Measurements from ENCODE around the gene HS3ST6. TPM values are rescaled to one million over a fixed set of nuclear protein-coding genes. Genes with fewer than 3 reads are reported as not detected.

Gene HS3ST6
- total and polyA plus RNA-seq, 9 of the 15 experiments (the other 6 are each of a cell fraction or from before 2014, with no cell fraction given) = not detected

- TF ChIP-seq KAT7 (CRISPR knock-in tag; IDR thresholded peaks at IDR 0.05; ENCODE audit: borderline replicate concordance) (peak; percentile 42), BHLHE40 (IDR thresholded peaks at IDR 0.05; ENCODE audit: low read length) (peak; percentile 84), NCOR1 (IDR thresholded peaks at IDR 0.05) (peak; percentile 68), NONO (IDR thresholded peaks at IDR 0.05; ENCODE audit: low read depth in 2 of 2, low read length in 1 of 2) (peak; percentile 81 to 98; a peak in 3 of 4 replicates), RB1 (IDR thresholded peaks at IDR 0.05; ENCODE audit: low read depth) (peak; percentile 83), NCOA2 (IDR thresholded peaks at IDR 0.05; ENCODE audit: partially characterized antibody in 2 of 2) (no peak), PML (IDR thresholded peaks at IDR 0.05; ENCODE audit: low read length) (peak; percentile 96), MXI1 (IDR thresholded peaks at IDR 0.05; ENCODE audit: low read depth, low read length) (peak; percentile 72; the same call in 1 of the 2 replicates), GTF2F1 (IDR thresholded peaks at IDR 0.05; ENCODE audit: low read depth, low read length) (peak; percentile 97), BCOR (IDR thresholded peaks at IDR 0.05) (peak; percentile 36; the same call in 1 of the 2 replicates), PYGO2 (tag; IDR thresholded peaks at IDR 0.05) (no peak), POLR2B (IDR thresholded peaks at IDR 0.05; ENCODE audit: low read depth, partially characterized antibody) (peak; percentile 100), CREM (IDR thresholded peaks at IDR 0.05; ENCODE audit: low read depth) (peak; percentile 99), NRF1 (conservative IDR thresholded peaks at IDR 0.05 in 1 of 2, IDR thresholded peaks at IDR 0.05 in 1 of 2) (peak; percentile 46 to 49; a peak in 3 of 4 replicates), ZNF224 (CRISPR knock-in tag; IDR thresholded peaks at IDR 0.05) (no peak), RBM14 (IDR thresholded peaks at IDR 0.05; ENCODE audit: borderline replicate concordance, insufficient read depth, low read depth, low read length) (peak; percentile 96; the same call in 1 of the 2 replicates), NFYB (IDR thresholded peaks at IDR 0.05; ENCODE audit: extremely low read depth, insufficient read length) (peak; percentile 60), EWSR1 (IDR thresholded peaks at IDR 0.05; ENCODE audit: borderline replicate concordance, low read depth, partially characterized antibody) (no peak), ZEB2 (IDR thresholded peaks at IDR 0.05) (no peak)
- TF ChIP-seq, protein P1, sequence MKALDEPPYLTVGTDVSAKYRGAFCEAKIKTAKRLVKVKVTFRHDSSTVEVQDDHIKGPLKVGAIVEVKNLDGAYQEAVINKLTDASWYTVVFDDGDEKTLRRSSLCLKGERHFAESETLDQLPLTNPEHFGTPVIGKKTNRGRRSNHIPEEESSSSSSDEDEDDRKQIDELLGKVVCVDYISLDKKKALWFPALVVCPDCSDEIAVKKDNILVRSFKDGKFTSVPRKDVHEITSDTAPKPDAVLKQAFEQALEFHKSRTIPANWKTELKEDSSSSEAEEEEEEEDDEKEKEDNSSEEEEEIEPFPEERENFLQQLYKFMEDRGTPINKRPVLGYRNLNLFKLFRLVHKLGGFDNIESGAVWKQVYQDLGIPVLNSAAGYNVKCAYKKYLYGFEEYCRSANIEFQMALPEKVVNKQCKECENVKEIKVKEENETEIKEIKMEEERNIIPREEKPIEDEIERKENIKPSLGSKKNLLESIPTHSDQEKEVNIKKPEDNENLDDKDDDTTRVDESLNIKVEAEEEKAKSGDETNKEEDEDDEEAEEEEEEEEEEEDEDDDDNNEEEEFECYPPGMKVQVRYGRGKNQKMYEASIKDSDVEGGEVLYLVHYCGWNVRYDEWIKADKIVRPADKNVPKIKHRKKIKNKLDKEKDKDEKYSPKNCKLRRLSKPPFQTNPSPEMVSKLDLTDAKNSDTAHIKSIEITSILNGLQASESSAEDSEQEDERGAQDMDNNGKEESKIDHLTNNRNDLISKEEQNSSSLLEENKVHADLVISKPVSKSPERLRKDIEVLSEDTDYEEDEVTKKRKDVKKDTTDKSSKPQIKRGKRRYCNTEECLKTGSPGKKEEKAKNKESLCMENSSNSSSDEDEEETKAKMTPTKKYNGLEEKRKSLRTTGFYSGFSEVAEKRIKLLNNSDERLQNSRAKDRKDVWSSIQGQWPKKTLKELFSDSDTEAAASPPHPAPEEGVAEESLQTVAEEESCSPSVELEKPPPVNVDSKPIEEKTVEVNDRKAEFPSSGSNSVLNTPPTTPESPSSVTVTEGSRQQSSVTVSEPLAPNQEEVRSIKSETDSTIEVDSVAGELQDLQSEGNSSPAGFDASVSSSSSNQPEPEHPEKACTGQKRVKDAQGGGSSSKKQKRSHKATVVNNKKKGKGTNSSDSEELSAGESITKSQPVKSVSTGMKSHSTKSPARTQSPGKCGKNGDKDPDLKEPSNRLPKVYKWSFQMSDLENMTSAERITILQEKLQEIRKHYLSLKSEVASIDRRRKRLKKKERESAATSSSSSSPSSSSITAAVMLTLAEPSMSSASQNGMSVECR (CRISPR knock-in tag; IDR thresholded peaks at IDR 0.05) = peak; percentile 91; the same call in 1 of the 2 replicates
- TF ChIP-seq, protein P2, sequence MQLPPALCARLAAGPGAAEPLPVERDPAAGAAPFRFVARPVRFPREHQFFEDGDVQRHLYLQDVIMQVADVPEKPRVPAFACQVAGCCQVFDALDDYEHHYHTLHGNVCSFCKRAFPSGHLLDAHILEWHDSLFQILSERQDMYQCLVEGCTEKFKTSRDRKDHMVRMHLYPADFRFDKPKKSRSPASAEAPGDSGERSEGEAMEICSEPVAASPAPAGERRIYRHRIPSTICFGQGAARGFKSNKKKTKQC (CRISPR knock-in tag; IDR thresholded peaks at IDR 0.05) = peak; percentile 73; the same call in 1 of the 2 replicates
- TF ChIP-seq, protein P3, sequence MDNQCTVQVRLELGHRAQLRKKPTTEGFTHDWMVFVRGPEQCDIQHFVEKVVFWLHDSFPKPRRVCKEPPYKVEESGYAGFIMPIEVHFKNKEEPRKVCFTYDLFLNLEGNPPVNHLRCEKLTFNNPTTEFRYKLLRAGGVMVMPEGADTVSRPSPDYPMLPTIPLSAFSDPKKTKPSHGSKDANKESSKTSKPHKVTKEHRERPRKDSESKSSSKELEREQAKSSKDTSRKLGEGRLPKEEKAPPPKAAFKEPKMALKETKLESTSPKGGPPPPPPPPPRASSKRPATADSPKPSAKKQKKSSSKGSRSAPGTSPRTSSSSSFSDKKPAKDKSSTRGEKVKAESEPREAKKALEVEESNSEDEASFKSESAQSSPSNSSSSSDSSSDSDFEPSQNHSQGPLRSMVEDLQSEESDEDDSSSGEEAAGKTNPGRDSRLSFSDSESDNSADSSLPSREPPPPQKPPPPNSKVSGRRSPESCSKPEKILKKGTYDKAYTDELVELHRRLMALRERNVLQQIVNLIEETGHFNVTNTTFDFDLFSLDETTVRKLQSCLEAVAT (IDR thresholded peaks at IDR 0.05) = peak in 1 of 2 experiments; percentile 38; a peak in 1 of 4 replicates
Observed at GRCh38 chr16:1964506-1965395, 46.5 kb upstream of the HS3ST6 start, which contains the start of gene RPS2 (continued).
